SK-N-SH (cell line): Measurements from ENCODE around the gene RGS6. TPM values are rescaled to one million over a fixed set of nuclear protein-coding genes. Genes with fewer than 3 reads are reported as not detected.
A peak's percentile ranks its signal among the peaks of the same experiment; 100 is the strongest.
"Not testable (repeated sequence)": the region's sequence is repeated elsewhere in the genome, so short reads cannot be mapped to it uniquely, and the experiment has no call there.

Experiments used
- CTCF ChIA-PET: fragments of 300-600, 350-600 bp; formaldehyde crosslinking; extraction: SDS; loops from one replicate; lab custom pipeline; 2021; lab: Yijun Ruan, JAX
- POLR2A ChIA-PET: fragments of 350-600 bp; sonication (Branson Sonifier 250); formaldehyde crosslinking; extraction: SDS; loops from one replicate; lab custom pipeline; 2020; ENCODE audit warnings: antibody characterized with exemption, inconsistent platforms; lab: Yijun Ruan, JAX
- DNase-seq: peaks from one replicate; pipeline ENCODE4 v3.0.0; 2012
- H2AFZ ChIP-seq: fragments of 200-600 bp; sonication (generic); 2 replicates; pipeline ENCODE4 v1.8.1; 2016; ENCODE audit warnings: antibody characterized with exemption, mild to moderate bottlenecking, low read depth
- H3F3A ChIP-seq: fragments of 200-600 bp; sonication (generic); replicated peaks from 2 replicates; pipeline ENCODE3; 2016; ENCODE audit warnings: antibody characterized with exemption, mild to moderate bottlenecking; ENCODE audit not compliant: insufficient read depth
- H3K27ac ChIP-seq, 2 experiments: fragments of 200-500 bp in 1 of 2; fragments of 200-600 bp in 1 of 2; sonication (Bioruptor generic) in 1 of 2; sonication (generic), shearing (Covaris generic) in 1 of 2; 2 replicates each; pipeline versions ENCODE4 v1.5.1 to v1.6.1; 2014 to 2016; ENCODE audit warnings: low read depth in 2 of 2, inconsistent platforms in 1 of 2, low read length in 1 of 2, mild to moderate bottlenecking in 1 of 2, mixed read lengths in 1 of 2
- H3K27me3 ChIP-seq: fragments of 200-600 bp; sonication (generic), shearing (Covaris generic); 2 replicates; pipeline ENCODE4 v1.6.1; 2016; ENCODE audit warnings: mixed run types; ENCODE audit not compliant: insufficient read depth
- H3K36me3 ChIP-seq, 2 experiments: fragments of 200-500 bp in 1 of 2; fragments of 200-600 bp in 1 of 2; sonication (Bioruptor generic) in 1 of 2; sonication (generic) in 1 of 2; replicated peaks in 1 of 2; 2 replicates each; pipeline versions ENCODE3 to v1.5.1; 2014 to 2016; ENCODE audit warnings: low read length in 1 of 2, mild to moderate bottlenecking in 1 of 2; ENCODE audit not compliant: insufficient read depth in 2 of 2, control insufficient read depth in 1 of 2
- H3K4me1 ChIP-seq, 2 experiments: fragments of 200-500 bp in 1 of 2; fragments of 200-600 bp in 1 of 2; sonication (Bioruptor generic) in 1 of 2; sonication (generic), shearing (Covaris generic) in 1 of 2; 2 replicates each; pipeline versions ENCODE4 v1.5.1 to v1.6.1; 2014 to 2016; ENCODE audit warnings: low read depth in 1 of 2, low read length in 1 of 2, mixed run types in 1 of 2; ENCODE audit not compliant: insufficient read depth in 2 of 2, control insufficient read depth in 1 of 2
- H3K4me2 ChIP-seq: fragments of 200-600 bp; sonication (generic), shearing (Covaris generic); 2 replicates; pipeline ENCODE4 v1.6.1; 2017; ENCODE audit warnings: mixed run types
- H3K4me3 ChIP-seq, 2 experiments: fragments of 200-500 bp in 1 of 2; fragments of 200-600 bp in 1 of 2; sonication (Bioruptor generic) in 1 of 2; sonication (generic), shearing (Covaris generic) in 1 of 2; 2 replicates each; pipeline versions ENCODE4 v1.5.1 to v1.8.1; 2014 to 2016; ENCODE audit warnings: low read depth in 2 of 2, inconsistent platforms in 1 of 2, low read length in 1 of 2, mild to moderate bottlenecking in 1 of 2, mixed read lengths in 1 of 2, moderate library complexity in 1 of 2
- H3K79me2 ChIP-seq: fragments of 200-600 bp; sonication (generic); 2 replicates; pipeline ENCODE4 v1.8.1; 2017; ENCODE audit warnings: mild to moderate bottlenecking; ENCODE audit not compliant: insufficient read depth
- H3K9ac ChIP-seq: fragments of 200-600 bp; sonication (generic); 2 replicates; pipeline ENCODE4 v1.6.1; 2017; ENCODE audit warnings: mixed run types
- H3K9me2 ChIP-seq: fragments of 200-600 bp; sonication (generic); 2 replicates; pipeline ENCODE4 v1.6.1; 2017; ENCODE audit warnings: mixed run types
- H3K9me3 ChIP-seq: fragments of 200-600 bp; sonication (generic); 2 replicates; pipeline ENCODE4 v1.6.1; 2017; ENCODE audit warnings: mixed run types, mild to moderate bottlenecking, moderate library complexity
- H4K20me1 ChIP-seq: fragments of 200-600 bp; sonication (generic); 2 replicates; pipeline ENCODE4 v1.6.1; 2017; ENCODE audit warnings: mild to moderate bottlenecking, mixed run types; ENCODE audit not compliant: insufficient read depth
- EZH2phosphoT487 ChIP-seq: fragments of 200-600 bp; sonication (generic); IDR thresholded peaks from 2 replicates; pipeline ENCODE4 v1.6.1; 2017; ENCODE audit warnings: low read depth, mixed run types, mild to moderate bottlenecking, antibody characterized with exemption, moderate library complexity, borderline replicate concordance
- FOXM1 ChIP-seq: IDR thresholded peaks from 2 replicates; pipeline ENCODE4 v1.4.0; 2012; ENCODE audit warnings: low read depth, mild to moderate bottlenecking
- GATA2 ChIP-seq: sonication (generic); formaldehyde crosslinking; IDR thresholded peaks from 2 replicates; pipeline ENCODE4 v1.5.0; 2020; ENCODE audit warnings: mild to moderate bottlenecking, missing genetic modification reagents
- MAX ChIP-seq: IDR thresholded peaks from 2 replicates; pipeline ENCODE4 v1.4.0; 2012; ENCODE audit warnings: low read depth
- MEF2A ChIP-seq: IDR thresholded peaks from 2 replicates; pipeline ENCODE4 v1.4.0; 2012; ENCODE audit warnings: low read depth, borderline replicate concordance
- POLR2AphosphoS5 ChIP-seq: IDR thresholded peaks from 2 replicates; pipeline ENCODE4 v1.6.1; 2012; ENCODE audit warnings: low read depth, low read length
- SIN3A ChIP-seq: IDR thresholded peaks from 2 replicates; pipeline ENCODE4 v1.6.1; 2012; ENCODE audit warnings: low read depth, mild to moderate bottlenecking, low read length, moderate library complexity, borderline replicate concordance
- WGBS: methylation state at CpG from one replicate; pipeline ENCODE4 v1.1.6; 2017; ENCODE audit warnings: low lambda C conversion rate; 5-methylcytosine and 5-hydroxymethylcytosine counted together
- polyA plus RNA-seq, 3 experiments: library from polyadenylated mRNA; depleted of rRNA; stranded (reverse); fragments of >200 nt; gene quantifications; 2 replicates each; pipeline ENCODE4 v1.2.3, GENCODE V29; 2012

RGS6 gene
- polyA plus RNA-seq, 1 of the 3 experiments (the other 2 are of a cell fraction): not detected

- TF ChIP-seq FOXM1: no peak
- TF ChIP-seq MAX: no peak
Measured at GRCh38 chr14:71931492-71932228, 569 bp upstream of the RGS6 start (continued).

- H3K4me2 ChIP-seq: 0 out of 2 replicates have a peak overlapping the region, but pooled peaks have one; percentile 28
- POLR2A ChIA-PET: no interaction called here
Measured at GRCh38 chr14:71933001-71933587, 865 bp downstream of the RGS6 start.

GRCh38 chr14:71938273-71938672, 6.0 kb downstream of the RGS6 start:
- H3K79me2 ChIP-seq, H2AFZ ChIP-seq, H3K4me1 ChIP-seq, H3K27me3 ChIP-seq, DNase-seq, H3K9me3 ChIP-seq, H4K20me1 ChIP-seq, H3K36me3 ChIP-seq, H3F3A ChIP-seq, H3K4me3 ChIP-seq, CTCF ChIA-PET, H3K27ac ChIP-seq, H3K9me2 ChIP-seq, H3K4me2 ChIP-seq, POLR2A ChIA-PET, H3K9ac ChIP-seq: not testable (repeated sequence)
- 0% methylated on average over 1 of the region's 3 CpGs for WGBS

More at GRCh38 chr14:71933001-71933587, 865 bp downstream of the RGS6 start:
- no peak for TF ChIP-seq EZH2phosphoT487
- TF ChIP-seq SIN3A: no peak
- no peak for TF ChIP-seq POLR2AphosphoS5
- TF ChIP-seq GATA2: no peak
- no peak for TF ChIP-seq MEF2A
- CTCF ChIA-PET: interaction anchor here (1.0 kb wide), 1 partner anchor 14 kb away, joined by 4 read pairs; no protein-coding TSS in a partner anchor
- no peak overlapping the region for H3K9ac ChIP-seq
- H2AFZ ChIP-seq: no peak overlapping the region
- no peaks in the 10 kb centered on the region for H3K9me3 ChIP-seq
- no peaks in the 10 kb centered on the region for H3K36me3 ChIP-seq
- peaks cover 30% of the 10 kb centered on the region for H3K27me3 ChIP-seq
- H3K79me2 ChIP-seq: no peaks in the 10 kb centered on the region
- H3F3A ChIP-seq: no peaks in the 10 kb centered on the region
- no peaks in the 10 kb centered on the region for H3K4me1 ChIP-seq
- H3K27ac ChIP-seq: no peak overlapping the region
- no peaks in the 10 kb centered on the region for H4K20me1 ChIP-seq
- 7% methylated on average over 23 of the region's 24 CpGs for WGBS
- no peak for DNase-seq
- no peak overlapping the region for H3K4me3 ChIP-seq
- H3K9me2 ChIP-seq: no peaks in the 10 kb centered on the region

- H3K4me1 ChIP-seq, CTCF ChIA-PET, DNase-seq, H3K4me3 ChIP-seq, H3K79me2 ChIP-seq, H3F3A ChIP-seq, H3K4me2 ChIP-seq, H2AFZ ChIP-seq, POLR2A ChIA-PET, H3K9me2 ChIP-seq, H4K20me1 ChIP-seq, H3K36me3 ChIP-seq, H3K9me3 ChIP-seq, H3K9ac ChIP-seq, H3K27me3 ChIP-seq, H3K27ac ChIP-seq: not testable (repeated sequence)
- 0% methylated on average over 1 of the region's 1 CpG for WGBS
Measured at GRCh38 chr14:71939344-71939743, 7.1 kb downstream of the RGS6 start.

GRCh38 chr14:71940500-71940899, 8.3 kb downstream of the RGS6 start:
- POLR2A ChIA-PET, H2AFZ ChIP-seq, H3K4me2 ChIP-seq, H3K36me3 ChIP-seq, H3K9me3 ChIP-seq, H3F3A ChIP-seq, H3K9ac ChIP-seq, H3K79me2 ChIP-seq, H3K4me1 ChIP-seq, CTCF ChIA-PET, H3K27ac ChIP-seq, DNase-seq, H3K4me3 ChIP-seq, H4K20me1 ChIP-seq, H3K9me2 ChIP-seq, H3K27me3 ChIP-seq: not testable (repeated sequence)

- H4K20me1 ChIP-seq, H3K4me2 ChIP-seq, H3F3A ChIP-seq, H3K36me3 ChIP-seq, H3K27ac ChIP-seq, POLR2A ChIA-PET, H3K9me3 ChIP-seq, H3K9me2 ChIP-seq, H3K79me2 ChIP-seq, DNase-seq, H3K27me3 ChIP-seq, H3K4me3 ChIP-seq, CTCF ChIA-PET, H2AFZ ChIP-seq, H3K9ac ChIP-seq, H3K4me1 ChIP-seq: not testable (repeated sequence)
- 4% methylated on average over 2 of the region's 2 CpGs for WGBS
Measured at GRCh38 chr14:71941616-71942015, 9.4 kb downstream of the RGS6 start.
